ENCODE data around the gene SAP30L. TPM values are rescaled to one million over a fixed set of nuclear protein-coding genes. Genes with fewer than 3 reads are reported as not detected.
A peak's percentile ranks its signal among the peaks of the same experiment; 100 is the strongest.

The SAP30L gene
- total and polyA plus RNA-seq, 5 donors from 2014 or later = 30.9 to 54.9 (median 39.2) TPM

DNA sequence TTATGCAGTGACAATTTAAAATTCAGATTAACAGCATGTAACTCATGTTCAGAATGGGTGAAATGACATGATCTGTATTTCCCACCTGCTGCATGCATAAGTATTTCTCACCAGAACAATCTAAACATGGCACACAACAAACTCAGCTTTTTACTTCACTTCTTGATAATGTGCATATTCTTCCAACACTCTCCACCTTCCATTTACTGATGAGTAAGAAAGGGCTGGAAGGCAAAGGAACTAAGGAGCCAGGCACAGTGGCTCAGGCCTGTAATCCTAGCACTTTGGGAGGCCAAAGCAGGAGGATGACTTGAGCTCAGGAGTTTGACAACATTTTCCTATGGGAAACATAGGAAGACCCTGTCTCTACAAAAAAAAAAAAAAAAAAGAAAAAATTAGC is 35.8 kb upstream of the SAP30L start:
- H3K4me3 ChIP-seq (ENCODE audit: low read depth, low read length) = no peak overlapping the region
- peak overlapping the region in 1 of 3 donors; percentile 29 for H3K27ac Mint-ChIP-seq
- H3K36me3 Mint-ChIP-seq = peaks cover 27% of the 10 kb centered on the region
- H3K27me3 ChIP-seq (ENCODE audit: control insufficient read depth, insufficient read depth, low read length) = no peaks in the 10 kb centered on the region
- peaks cover 0 to 7% (median 3%) of the 10 kb centered on the region in 4 donors for H3K4me1 Mint-ChIP-seq
- H3K9me3 Mint-ChIP-seq = no peaks in the 10 kb centered on the region
- H3K36me3 ChIP-seq (ENCODE audit: control insufficient read depth, insufficient read depth, low read length) = peaks cover 26% of the 10 kb centered on the region
- DNase-seq (no peak), ATAC-seq (ENCODE audit: low read depth in 2 of 2) (no peak)
- no peaks in the 10 kb centered on the region for H3K27me3 Mint-ChIP-seq
- no peak overlapping the region for H3K27ac ChIP-seq (ENCODE audit: insufficient read depth, low read length, poor library complexity, severe bottlenecking)
- no peaks in the 10 kb centered on the region for H3K9me3 ChIP-seq (ENCODE audit: control insufficient read depth in 2 of 2, low read length in 2 of 2)
- no peak overlapping the region for H3K4me3 Mint-ChIP-seq
- H3K4me1 ChIP-seq (ENCODE audit: control insufficient read depth, insufficient read depth, low read length, poor library complexity, severe bottlenecking) = peaks cover 5% of the 10 kb centered on the region

DNA sequence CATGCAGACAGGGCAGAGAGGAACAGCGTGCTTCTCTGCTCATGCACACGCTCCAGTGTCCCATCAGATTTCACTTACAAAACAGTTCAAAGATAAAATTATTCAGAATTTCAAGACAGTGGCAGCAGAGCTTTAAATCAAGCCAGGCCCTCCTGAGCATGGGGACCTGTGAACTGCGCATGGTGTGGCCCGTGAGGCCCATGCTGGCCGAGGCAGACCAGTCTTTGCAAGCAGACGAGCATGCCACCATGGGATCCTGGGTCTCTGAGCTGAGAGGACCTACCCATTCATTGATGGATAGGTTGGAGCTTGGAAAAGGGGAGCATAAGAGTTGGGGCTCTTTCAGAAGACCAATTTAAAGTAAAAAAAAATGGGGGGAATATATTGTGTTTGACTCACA is 35.0 kb upstream of the SAP30L start:
- Mint-ChIP-seq H3K27ac (no peak overlapping the region), H3K9me3 (no peaks in the 10 kb centered on the region), H3K4me3 (no peak overlapping the region), H3K27me3 (no peaks in the 10 kb centered on the region), H3K4me1 (no peaks in the 10 kb centered on the region), H3K36me3 (peaks cover 29% of the 10 kb centered on the region)
- DNase-seq (no peak), ATAC-seq (ENCODE audit: low read depth in 2 of 2) (no peak)
- Histone ChIP-seq H3K4me1 (ENCODE audit: control insufficient read depth, insufficient read depth, low read length, poor library complexity, severe bottlenecking) (no peaks in the 10 kb centered on the region), H3K27me3 (ENCODE audit: control insufficient read depth, insufficient read depth, low read length) (no peaks in the 10 kb centered on the region), H3K36me3 (ENCODE audit: control insufficient read depth, insufficient read depth, low read length) (peaks cover 26% of the 10 kb centered on the region), H3K4me3 (ENCODE audit: low read depth, low read length) (no peak overlapping the region), H3K27ac (ENCODE audit: insufficient read depth, low read length, poor library complexity, severe bottlenecking) (no peak overlapping the region), H3K9me3 (ENCODE audit: control insufficient read depth in 2 of 2, low read length in 2 of 2) (no peaks in the 10 kb centered on the region)

DNA sequence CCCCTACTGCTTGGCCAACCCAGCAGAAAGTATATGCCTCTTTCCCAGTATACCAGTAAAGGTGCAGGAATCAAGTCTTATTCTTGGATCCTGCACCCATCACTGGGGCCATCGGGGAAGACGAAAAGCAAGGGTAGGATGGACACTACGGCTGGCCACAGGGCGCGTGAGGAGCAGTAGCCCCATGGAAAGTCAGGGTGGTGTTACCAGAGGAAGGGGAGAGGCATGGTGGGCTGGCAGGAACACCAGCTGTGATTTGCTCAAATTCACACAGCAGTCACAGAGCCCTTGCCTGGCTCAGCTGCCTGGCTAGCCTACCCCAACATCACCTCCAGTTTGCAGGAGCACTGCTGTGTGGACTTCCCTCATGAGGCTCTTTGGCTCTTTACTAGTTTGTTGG is 34.5 kb upstream of the SAP30L start:
- H3K4me3 ChIP-seq (ENCODE audit: low read depth, low read length) = no peak overlapping the region
- no peaks in the 10 kb centered on the region for H3K27me3 ChIP-seq (ENCODE audit: control insufficient read depth, insufficient read depth, low read length)
- H3K27ac ChIP-seq (ENCODE audit: insufficient read depth, low read length, poor library complexity, severe bottlenecking) = no peak overlapping the region
- no peak overlapping the region for H3K4me3 Mint-ChIP-seq
- no peaks in the 10 kb centered on the region for H3K4me1 ChIP-seq (ENCODE audit: control insufficient read depth, insufficient read depth, low read length, poor library complexity, severe bottlenecking)
- DNase-seq (no peak), ATAC-seq (ENCODE audit: low read depth in 2 of 2) (no peak)
- H3K36me3 ChIP-seq (ENCODE audit: control insufficient read depth, insufficient read depth, low read length) = peaks cover 26% of the 10 kb centered on the region
- H3K4me1 Mint-ChIP-seq = no peaks in the 10 kb centered on the region
- no peaks in the 10 kb centered on the region for H3K9me3 ChIP-seq (ENCODE audit: control insufficient read depth in 2 of 2, low read length in 2 of 2)
- H3K27ac Mint-ChIP-seq = no peak overlapping the region
- H3K9me3 Mint-ChIP-seq = no peaks in the 10 kb centered on the region
- peaks cover 29% of the 10 kb centered on the region for H3K36me3 Mint-ChIP-seq
- H3K27me3 Mint-ChIP-seq = no peaks in the 10 kb centered on the region

DNA sequence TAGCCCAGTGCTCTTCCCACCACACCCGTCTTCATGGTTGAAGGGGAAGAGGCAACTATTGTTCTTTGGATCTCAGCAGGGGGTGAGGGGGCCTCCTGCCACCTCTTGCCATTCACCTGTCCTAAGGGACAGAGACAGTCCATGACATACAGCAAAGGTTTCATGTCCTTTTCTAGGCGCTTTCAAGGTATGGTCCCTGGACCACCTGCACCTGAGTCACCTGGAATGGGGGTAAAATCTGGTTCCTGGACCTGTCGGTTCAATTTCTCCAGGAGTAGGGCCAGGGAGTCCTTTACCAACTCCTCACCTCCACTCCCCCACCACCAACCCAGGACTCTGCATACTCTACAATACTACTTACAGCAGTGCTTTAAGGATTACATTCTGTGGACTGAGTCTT is 33.5 kb upstream of the SAP30L start:
- Mint-ChIP-seq H3K36me3 (peaks cover 32% of the 10 kb centered on the region), H3K27ac (peak overlapping the region in 1 of 3 donors; percentile 31), H3K4me3 (no peak overlapping the region), H3K9me3 (no peaks in the 10 kb centered on the region), H3K4me1 (no peaks in the 10 kb centered on the region), H3K27me3 (no peaks in the 10 kb centered on the region)
- DNase-seq = no peak
- no peaks in the 10 kb centered on the region for H3K9me3 ChIP-seq (ENCODE audit: control insufficient read depth in 2 of 2, low read length in 2 of 2)
- H3K27me3 ChIP-seq (ENCODE audit: control insufficient read depth, insufficient read depth, low read length) = no peaks in the 10 kb centered on the region
- no peak for ATAC-seq (ENCODE audit: low read depth in 2 of 2)
- no peak overlapping the region for H3K27ac ChIP-seq (ENCODE audit: insufficient read depth, low read length, poor library complexity, severe bottlenecking)
- no peaks in the 10 kb centered on the region for H3K4me1 ChIP-seq (ENCODE audit: control insufficient read depth, insufficient read depth, low read length, poor library complexity, severe bottlenecking)
- peaks cover 35% of the 10 kb centered on the region for H3K36me3 ChIP-seq (ENCODE audit: control insufficient read depth, insufficient read depth, low read length)
- H3K4me3 ChIP-seq (ENCODE audit: low read depth, low read length) = no peak overlapping the region

DNA sequence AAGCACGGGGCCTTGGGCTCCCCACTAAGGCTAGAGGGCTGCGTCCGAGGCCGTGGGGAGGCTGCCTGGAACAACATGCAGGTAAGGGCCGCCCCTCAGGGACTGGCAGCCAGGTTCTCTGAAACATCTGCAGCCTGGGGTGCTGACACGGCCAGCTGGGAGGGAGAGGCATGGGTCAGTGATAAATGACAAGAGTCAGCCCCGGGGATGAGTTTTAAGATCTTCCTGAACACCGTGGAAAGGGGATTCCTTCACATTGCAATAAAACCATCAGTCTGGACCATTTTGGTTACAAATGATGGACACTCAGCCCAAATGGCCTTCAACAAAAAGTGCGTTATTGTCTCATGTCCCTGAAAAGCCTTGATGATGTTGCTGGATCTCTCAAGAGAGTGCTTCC is 32.9 kb upstream of the SAP30L start:
- H3K4me1 ChIP-seq (ENCODE audit: control insufficient read depth, insufficient read depth, low read length, poor library complexity, severe bottlenecking) = no peaks in the 10 kb centered on the region
- H3K9me3 Mint-ChIP-seq = no peaks in the 10 kb centered on the region
- H3K27me3 ChIP-seq (ENCODE audit: control insufficient read depth, insufficient read depth, low read length) = no peaks in the 10 kb centered on the region
- no peaks in the 10 kb centered on the region for H3K9me3 ChIP-seq (ENCODE audit: control insufficient read depth in 2 of 2, low read length in 2 of 2)
- DNase-seq = no peak
- H3K4me3 Mint-ChIP-seq = no peak overlapping the region
- H3K27ac ChIP-seq (ENCODE audit: insufficient read depth, low read length, poor library complexity, severe bottlenecking) = no peak overlapping the region
- no peak overlapping the region for H3K4me3 ChIP-seq (ENCODE audit: low read depth, low read length)
- no peak for ATAC-seq (ENCODE audit: low read depth in 2 of 2)
- H3K36me3 Mint-ChIP-seq = peaks cover 32% of the 10 kb centered on the region
- H3K27me3 Mint-ChIP-seq = no peaks in the 10 kb centered on the region
- H3K27ac Mint-ChIP-seq = no peak overlapping the region
- peaks cover 39% of the 10 kb centered on the region for H3K36me3 ChIP-seq (ENCODE audit: control insufficient read depth, insufficient read depth, low read length)
- no peaks in the 10 kb centered on the region for H3K4me1 Mint-ChIP-seq

DNA sequence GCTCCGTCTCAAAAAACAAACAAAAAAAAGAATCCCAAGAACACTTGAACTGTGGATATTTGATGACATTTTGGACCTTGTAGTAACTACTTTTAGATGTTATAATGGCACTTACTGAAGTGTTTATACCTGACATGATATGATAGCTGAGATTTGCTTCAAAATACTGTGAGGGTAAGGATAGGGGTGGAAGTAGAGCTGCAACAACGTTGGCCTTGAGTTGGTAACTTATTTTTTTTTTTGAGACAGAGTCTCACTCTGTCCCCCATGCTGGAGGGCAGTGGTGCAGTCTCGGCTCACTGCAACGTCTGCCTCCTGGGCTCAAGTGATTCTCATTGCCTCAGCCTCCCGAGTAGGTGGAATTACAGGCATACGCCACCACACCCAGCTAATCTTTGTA is 30.7 kb upstream of the SAP30L start:
- Mint-ChIP-seq H3K9me3 (peaks cover 0 to 2% (median 0%) of the 10 kb centered on the region in 7 donors), H3K27ac (no peak overlapping the region), H3K27me3 (no peaks in the 10 kb centered on the region), H3K4me3 (no peak overlapping the region), H3K36me3 (peaks cover 31% of the 10 kb centered on the region), H3K4me1 (no peaks in the 10 kb centered on the region)
- DNase-seq (no peak), ATAC-seq (ENCODE audit: low read depth in 2 of 2) (no peak)
- no peak overlapping the region for H3K4me3 ChIP-seq (ENCODE audit: low read depth, low read length)
- no peak overlapping the region for H3K27ac ChIP-seq (ENCODE audit: insufficient read depth, low read length, poor library complexity, severe bottlenecking)
- no peaks in the 10 kb centered on the region for H3K9me3 ChIP-seq (ENCODE audit: control insufficient read depth in 2 of 2, low read length in 2 of 2)
- no peaks in the 10 kb centered on the region for H3K27me3 ChIP-seq (ENCODE audit: control insufficient read depth, insufficient read depth, low read length)
- peaks cover 48% of the 10 kb centered on the region for H3K36me3 ChIP-seq (ENCODE audit: control insufficient read depth, insufficient read depth, low read length)
- no peaks in the 10 kb centered on the region for H3K4me1 ChIP-seq (ENCODE audit: control insufficient read depth, insufficient read depth, low read length, poor library complexity, severe bottlenecking)

DNA sequence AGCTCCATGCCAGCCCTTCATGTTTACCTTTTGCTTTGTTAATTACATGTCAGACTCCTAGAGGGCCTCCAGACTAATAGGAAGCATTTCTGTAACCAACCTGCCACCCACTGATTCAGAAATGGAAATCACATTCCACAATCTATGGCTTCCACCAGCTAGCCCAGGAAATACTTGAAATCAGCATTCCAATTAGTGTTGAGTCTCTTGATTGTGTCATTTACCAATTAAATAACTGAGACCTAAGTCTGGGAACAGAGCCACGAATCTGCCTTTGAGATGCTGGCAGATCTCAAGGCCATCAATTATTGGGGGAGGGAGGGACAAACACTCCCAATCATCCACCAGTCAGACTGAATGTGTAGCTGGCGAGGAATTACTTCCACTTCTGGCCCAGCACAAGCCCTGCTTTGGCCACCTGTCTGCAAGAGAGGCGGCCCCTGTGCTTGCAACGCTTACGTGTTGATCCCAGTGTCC is 27.4 kb upstream of the SAP30L start:
- Mint-ChIP-seq H3K9me3 (peaks cover 0 to 6% (median 0%) of the 10 kb centered on the region in 7 donors), H3K36me3 (peaks cover 26% of the 10 kb centered on the region), H3K4me3 (no peak overlapping the region), H3K27ac (peak overlapping the region in 1 of 3 donors; percentile 44), H3K27me3 (no peaks in the 10 kb centered on the region), H3K4me1 (peaks cover 0 to 14% (median under 1%) of the 10 kb centered on the region in 4 donors)
- Histone ChIP-seq H3K36me3 (ENCODE audit: control insufficient read depth, insufficient read depth, low read length) (peaks cover 35% of the 10 kb centered on the region), H3K27ac (ENCODE audit: insufficient read depth, low read length, poor library complexity, severe bottlenecking) (no peak overlapping the region), H3K4me3 (ENCODE audit: low read depth, low read length) (no peak overlapping the region), H3K4me1 (ENCODE audit: control insufficient read depth, insufficient read depth, low read length, poor library complexity, severe bottlenecking) (no peaks in the 10 kb centered on the region), H3K9me3 (ENCODE audit: control insufficient read depth in 2 of 2, low read length in 2 of 2) (no peaks in the 10 kb centered on the region), H3K27me3 (ENCODE audit: control insufficient read depth, insufficient read depth, low read length) (no peaks in the 10 kb centered on the region)
- ATAC-seq (ENCODE audit: low read depth in 2 of 2) = no peak
- no peak for DNase-seq

DNA sequence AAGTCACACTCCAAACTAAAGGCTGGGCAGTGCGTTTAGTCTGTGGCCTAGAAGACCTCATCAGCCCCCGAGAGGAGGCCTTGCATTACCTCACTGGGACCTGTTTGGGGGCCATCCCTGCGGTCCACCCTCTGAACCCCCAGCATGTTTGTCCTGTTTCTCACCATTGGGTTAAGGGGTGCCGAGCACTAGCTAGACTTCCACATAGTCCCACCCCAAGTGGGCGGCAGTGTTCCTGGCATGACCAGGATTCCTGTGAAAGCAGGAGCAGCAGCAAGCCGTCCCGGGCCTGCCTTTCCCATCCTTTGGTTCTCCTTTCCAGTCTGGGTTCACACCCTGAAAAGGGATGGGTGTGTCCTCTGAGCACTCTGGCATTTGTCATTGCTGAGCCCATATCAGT is 26.6 kb upstream of the SAP30L start:
- Mint-ChIP-seq H3K27ac (peak overlapping the region in 2 of 3 donors; percentile 12 to 32), H3K4me3 (no peak overlapping the region), H3K4me1 (peaks cover 0 to 22% (median 3%) of the 10 kb centered on the region in 4 donors), H3K9me3 (peaks cover 0 to 10% (median 0%) of the 10 kb centered on the region in 7 donors), H3K27me3 (no peaks in the 10 kb centered on the region), H3K36me3 (peaks cover 34% of the 10 kb centered on the region)
- H3K4me3 ChIP-seq (ENCODE audit: low read depth, low read length) = no peak overlapping the region
- DNase-seq = no peak
- H3K27me3 ChIP-seq (ENCODE audit: control insufficient read depth, insufficient read depth, low read length) = no peaks in the 10 kb centered on the region
- no peak for ATAC-seq (ENCODE audit: low read depth in 2 of 2)
- peaks cover 35% of the 10 kb centered on the region for H3K36me3 ChIP-seq (ENCODE audit: control insufficient read depth, insufficient read depth, low read length)
- H3K4me1 ChIP-seq (ENCODE audit: control insufficient read depth, insufficient read depth, low read length, poor library complexity, severe bottlenecking) = no peaks in the 10 kb centered on the region
- H3K27ac ChIP-seq (ENCODE audit: insufficient read depth, low read length, poor library complexity, severe bottlenecking) = no peak overlapping the region
- no peaks in the 10 kb centered on the region for H3K9me3 ChIP-seq (ENCODE audit: control insufficient read depth in 2 of 2, low read length in 2 of 2)

All from CD4-positive, CD25-positive, alpha-beta regulatory T cell (primary cell).